Renal pelvis (tissue), 4 donors: ENCODE data around the gene CMBL. TPM values are rescaled to one million over a fixed set of nuclear protein-coding genes. Genes with fewer than 3 reads are reported as not detected.
"Not testable (repeated sequence)": the region's sequence is repeated elsewhere in the genome, so short reads cannot be mapped to it uniquely, and the experiment has no call there.

Experiments
- DNase-seq: peaks from one replicate; pipeline ENCODE4 v3.0.0-alpha.2; 2013
- polyA plus RNA-seq, 3 donors: library from polyadenylated mRNA; unstranded; fragments of 120-200 nt; gene quantifications; one replicate each; pipeline ENCODE4 v1.2.1, GENCODE V29; 2013; ENCODE audit not compliant: insufficient read length in 3 of 3

Gene CMBL
- polyA plus RNA-seq, 3 donors = 34.2 to 48.9 (median 44.3) TPM

GRCh38 chr5:10262995-10263394, 44.7 kb downstream of the CMBL start:
- DNase-seq = no peak

GRCh38 chr5:10262121-10262774, 45.5 kb downstream of the CMBL start:
- no peak for DNase-seq

GRCh38 chr5:10261065-10261464, 46.6 kb downstream of the CMBL start:
- DNase-seq = no peak

GRCh38 chr5:10259899-10260298, 47.8 kb downstream of the CMBL start:
- no peak for DNase-seq

- no peak for DNase-seq
These were observed 49.8 kb downstream of the CMBL start for GRCh38 chr5:10257870-10258269.

GRCh38 chr5:10254686-10255085, 53.0 kb downstream of the CMBL start:
- DNase-seq = no peak

- DNase-seq = no peak
These were observed 54.3 kb downstream of the CMBL start for GRCh38 chr5:10253390-10253789.

- no peak for DNase-seq
These were observed 56.3 kb downstream of the CMBL start for GRCh38 chr5:10251405-10251804.

GRCh38 chr5:10250806-10251276, 56.9 kb downstream of the CMBL start:
- DNase-seq = peak; percentile 8

GRCh38 chr5:10249948-10250805, 57.5 kb downstream of the CMBL start, which contains the start of gene CCT5:
CCT5 (plus strand) TSS chr5:10250280; CDS start chr5:10250341, 61 bp downstream.
- DNase-seq = peak; percentile 97

GRCh38 chr5:10248378-10249260, 59.1 kb downstream of the CMBL start:
- DNase-seq = no peak

GRCh38 chr5:10247217-10247616, 60.5 kb downstream of the CMBL start:
- DNase-seq = not testable (repeated sequence)

GRCh38 chr5:10246761-10247160, 60.9 kb downstream of the CMBL start:
- no peak for DNase-seq

GRCh38 chr5:10244342-10244944, 63.3 kb downstream of the CMBL start:
- DNase-seq = no peak

- DNase-seq = no peak
These were observed 64.0 kb downstream of the CMBL start for GRCh38 chr5:10243660-10244240.

- DNase-seq = no peak
These were observed 72.4 kb downstream of the CMBL start for GRCh38 chr5:10235350-10235749.

GRCh38 chr5:10233505-10233904, 74.2 kb downstream of the CMBL start:
- DNase-seq = peak; percentile 21

- DNase-seq = no peak
These were observed 74.7 kb downstream of the CMBL start for GRCh38 chr5:10233011-10233410.

GRCh38 chr5:10232386-10232785, 75.3 kb downstream of the CMBL start:
- DNase-seq = no peak

GRCh38 chr5:10229306-10230048, 78.2 kb downstream of the CMBL start:
- no peak for DNase-seq
